ENCODE results near the gene SCN8A.
"Not testable (repeated sequence)": the region's sequence is repeated elsewhere in the genome, so short reads cannot be mapped to it uniquely, and the experiment has no call there.

Gene SCN8A

GRCh38 chr12:51773145-51773869, 182.3 kb downstream of the SCN8A start:
- no peak for DNase-seq

GRCh38 chr12:51774933-51775332, 183.9 kb downstream of the SCN8A start:
- no peak for DNase-seq

GRCh38 chr12:51777457-51777856, 186.4 kb downstream of the SCN8A start:
- no peak for DNase-seq

GRCh38 chr12:51777973-51778372, 186.9 kb downstream of the SCN8A start:
- DNase-seq = no peak

DNA sequence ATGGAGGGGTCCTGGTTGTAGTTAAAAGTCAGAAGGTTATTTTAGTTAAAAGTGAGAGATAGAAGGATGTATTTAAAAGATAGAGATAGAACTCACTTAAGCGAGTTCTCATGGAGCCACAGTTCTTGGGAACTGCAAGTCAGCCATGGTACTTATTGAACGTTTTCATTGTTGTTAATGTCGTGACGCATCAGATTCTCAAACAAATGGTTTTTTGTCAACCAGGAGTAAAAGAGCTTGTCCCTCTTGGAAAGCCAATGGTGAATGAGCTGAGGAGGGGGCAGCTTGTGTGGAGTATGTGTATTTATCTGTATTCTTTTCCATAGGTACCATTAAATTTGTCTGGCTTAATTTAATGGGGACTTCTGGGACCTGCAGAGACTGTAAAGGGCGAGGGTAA, 188.8 kb downstream of the SCN8A start:
- no peak for DNase-seq

DNA sequence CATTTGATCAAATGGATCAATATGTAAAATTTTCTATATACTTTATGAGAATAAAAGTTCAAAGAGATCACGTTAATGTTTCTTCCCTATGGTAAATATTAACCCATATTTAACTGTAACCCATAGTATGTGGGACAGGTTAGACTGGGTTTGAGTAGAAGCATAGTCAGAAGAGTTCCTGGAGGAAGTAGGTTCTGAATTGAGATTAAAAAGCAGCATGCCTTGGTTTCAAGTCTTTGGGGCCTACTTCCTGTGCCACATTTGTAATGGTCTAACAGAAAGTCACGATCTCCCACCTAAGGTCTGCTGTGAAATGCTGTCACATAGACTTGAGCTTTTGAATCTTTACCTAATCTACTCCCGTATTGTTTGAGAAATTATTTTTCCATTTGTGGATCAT, 193.7 kb downstream of the SCN8A start:
- DNase-seq = no peak

GRCh38 chr12:51785906-51786305, 194.9 kb downstream of the SCN8A start:
- no peak for DNase-seq

GRCh38 chr12:51788876-51789275, 197.8 kb downstream of the SCN8A start:
- DNase-seq = no peak

DNA sequence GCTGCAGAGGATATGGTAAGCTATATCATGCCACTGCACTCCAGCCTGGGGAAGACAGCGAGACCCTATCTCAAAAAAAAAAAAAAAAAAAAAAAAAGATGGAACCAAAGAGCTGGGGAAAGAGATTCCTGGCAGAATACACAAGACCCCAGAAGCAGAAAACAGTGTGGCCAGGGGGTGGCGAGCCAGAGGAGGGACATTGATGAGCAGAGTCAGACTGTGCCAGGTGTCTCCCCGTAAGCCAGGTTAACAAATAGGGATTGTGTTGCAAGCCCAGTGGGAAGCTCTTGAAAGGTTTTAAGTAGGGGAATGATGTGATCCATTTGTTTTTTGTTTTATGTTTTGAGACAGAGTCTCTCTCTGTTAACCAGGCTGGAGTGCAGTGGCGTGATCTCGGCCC, 201.4 kb downstream of the SCN8A start:
- DNase-seq = no peak

GRCh38 chr12:51793201-51793600, 202.2 kb downstream of the SCN8A start:
- no peak for DNase-seq

DNA sequence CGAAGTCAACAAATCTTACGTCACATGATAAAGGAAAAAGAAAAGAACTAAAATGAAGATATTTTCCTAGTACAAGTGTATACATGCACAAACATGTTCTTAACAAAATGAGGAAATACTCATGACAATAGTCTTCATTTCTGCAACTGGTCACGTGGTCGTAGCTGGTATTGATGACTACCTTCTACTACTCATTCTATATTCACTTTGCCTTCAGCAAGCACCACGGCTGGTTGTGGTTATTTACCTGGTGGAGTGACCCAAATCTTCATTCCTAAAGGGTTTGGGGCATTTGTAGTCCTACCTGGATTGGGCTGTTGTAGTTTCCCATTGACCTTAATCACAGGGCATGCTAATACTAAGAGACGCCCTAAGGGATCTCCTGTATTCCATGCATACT, 206.3 kb downstream of the SCN8A start:
- DNase-seq = no peak

- not testable (repeated sequence) for DNase-seq
These were observed 207.0 kb downstream of the SCN8A start for GRCh38 chr12:51798051-51798450.

- DNase-seq = no peak
These were observed 207.5 kb downstream of the SCN8A start for GRCh38 chr12:51798501-51798900.

DNA sequence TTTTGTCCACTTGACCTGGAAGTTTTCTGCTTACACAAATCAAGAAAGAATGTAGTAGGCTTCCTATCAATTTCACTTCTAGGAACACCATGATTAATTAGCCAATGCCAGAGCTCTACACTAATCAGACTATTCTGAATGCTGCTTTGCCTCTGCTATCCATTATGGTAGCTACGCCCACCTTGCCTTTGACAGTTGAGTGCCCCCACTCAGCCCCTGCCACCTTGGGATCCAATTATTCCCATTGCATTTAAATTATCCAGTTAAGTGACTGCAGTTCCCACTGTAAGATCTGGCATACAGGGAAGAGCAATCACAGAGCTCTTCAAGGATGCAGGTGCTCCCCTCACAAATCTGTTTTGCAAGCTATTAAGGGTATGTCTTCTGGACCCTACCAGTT, 210.0 kb downstream of the SCN8A start:
- no peak for DNase-seq

DNA sequence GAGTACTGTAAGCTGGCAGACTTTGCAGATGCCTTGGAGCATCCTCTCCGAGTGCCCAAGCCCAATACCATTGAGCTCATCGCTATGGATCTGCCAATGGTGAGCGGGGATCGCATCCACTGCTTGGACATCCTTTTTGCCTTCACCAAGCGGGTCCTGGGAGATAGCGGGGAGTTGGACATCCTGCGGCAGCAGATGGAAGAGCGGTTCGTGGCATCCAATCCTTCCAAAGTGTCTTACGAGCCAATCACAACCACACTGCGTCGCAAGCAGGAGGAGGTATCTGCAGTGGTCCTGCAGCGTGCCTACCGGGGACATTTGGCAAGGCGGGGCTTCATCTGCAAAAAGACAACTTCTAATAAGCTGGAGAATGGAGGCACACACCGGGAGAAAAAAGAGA, 215.9 kb downstream of the SCN8A start:
- no peak for DNase-seq

DNA sequence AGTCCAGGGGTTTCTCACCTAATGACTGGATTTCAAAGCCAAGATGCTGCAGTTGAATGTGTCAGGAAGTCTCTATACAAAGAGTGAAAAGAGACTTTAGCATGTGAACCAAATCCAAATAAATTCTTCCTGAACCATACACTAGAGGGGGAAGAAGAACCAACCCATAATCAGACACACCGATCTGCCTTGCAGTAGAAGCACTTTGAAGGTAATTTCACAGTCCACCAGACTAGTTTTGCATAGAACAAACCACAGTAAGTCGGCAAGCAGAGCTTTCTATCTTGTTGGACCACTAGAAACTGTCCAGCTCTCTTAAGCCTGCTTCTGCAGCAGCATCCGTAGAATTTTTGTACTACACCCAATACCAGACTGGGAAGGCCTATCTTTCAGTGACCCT, 218.2 kb downstream of the SCN8A start:
- no peak for DNase-seq

GRCh38 chr12:51811203-51812202, 220.5 kb downstream of the SCN8A start:
- DNase-seq = no peak

DNA sequence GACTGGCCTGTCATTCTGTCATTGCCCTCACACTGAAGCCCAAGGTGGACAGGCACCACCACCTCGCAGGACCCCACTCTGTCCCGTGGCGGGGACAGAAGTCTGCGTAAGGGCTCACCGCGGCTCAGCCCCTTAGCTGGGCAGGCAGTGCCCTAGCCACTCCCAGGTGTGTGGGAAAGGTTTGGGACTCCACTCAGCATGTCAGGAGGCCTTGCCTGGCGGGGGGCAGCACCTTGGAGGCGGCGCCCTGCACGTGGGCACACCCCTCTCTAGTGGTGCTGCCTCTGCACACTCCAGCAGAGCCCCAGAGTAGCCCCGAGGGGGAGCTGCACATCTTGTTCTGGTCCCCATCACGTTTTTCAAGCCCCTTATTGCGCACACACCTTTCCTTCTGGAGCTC, 221.8 kb downstream of the SCN8A start:
- no peak for DNase-seq

DNA sequence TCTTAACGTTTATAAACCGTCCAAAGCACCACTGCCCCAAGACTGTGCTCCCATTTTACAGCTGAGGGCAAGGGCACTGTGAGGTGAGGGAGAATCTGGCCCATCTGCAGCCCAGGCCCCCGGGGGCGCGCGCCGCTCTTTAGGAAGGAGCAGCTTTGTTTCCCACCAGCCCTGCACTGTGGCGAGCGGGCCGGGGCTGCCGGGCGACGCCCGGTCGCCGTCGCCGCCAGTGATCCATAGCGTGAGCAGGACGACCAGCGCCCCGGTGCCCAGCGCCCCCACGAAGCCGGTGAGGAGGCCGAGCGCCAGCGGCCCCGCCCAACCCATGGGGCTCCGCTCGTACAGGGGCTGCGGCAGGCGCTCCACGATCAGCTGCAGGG, 222.9 kb downstream of the SCN8A start:
- DNase-seq = peak; percentile 50

GRCh38 chr12:51814311-51815088, 223.5 kb downstream of the SCN8A start:
- peak; percentile 85 for DNase-seq

DNA sequence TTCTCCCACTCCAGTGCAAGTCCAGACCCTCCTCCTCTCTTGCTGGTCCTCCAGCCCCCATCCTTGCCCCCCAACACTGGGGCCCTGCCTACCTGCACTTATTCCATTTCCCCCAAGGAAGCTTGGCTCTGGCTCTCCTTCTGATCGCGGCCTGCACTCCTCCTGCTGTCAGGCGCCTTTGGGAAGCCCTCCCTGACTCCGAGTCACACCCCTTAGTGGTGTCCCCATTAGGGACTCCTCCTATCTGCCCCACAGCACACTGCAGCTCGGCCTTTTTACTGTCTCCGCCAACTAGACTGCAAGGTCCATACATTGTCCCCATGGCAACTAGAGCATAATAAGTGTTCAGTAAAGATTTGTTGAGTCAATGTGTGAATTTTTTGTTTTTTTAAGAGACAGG, 224.5 kb downstream of the SCN8A start:
- DNase-seq = no peak

GRCh38 chr12:51817027-51817953, 226.3 kb downstream of the SCN8A start:
- DNase-seq = no peak
